Dedifferentiated amniotic fluid mesenchymal stem cell (primary cell): ENCODE results near the gene ABCA3.

Experiments used
- DNase-seq: peaks from one replicate; pipeline ENCODE4 v3.0.0-alpha.2; 2016; ENCODE audit errors: extremely low spot score

ABCA3 gene

GRCh38 chr16:2357331-2357730 lies 16.8 kb upstream of the ABCA3 start:
- DNase-seq, result no peak

- no peak for DNase-seq
Measured at GRCh38 chr16:2350500-2350899, 10.0 kb upstream of the ABCA3 start.

- no peak for DNase-seq
Measured at GRCh38 chr16:2343211-2343610, 2.7 kb upstream of the ABCA3 start.

GRCh38 chr16:2341456-2342447 lies 1.2 kb upstream of the ABCA3 start:
- DNase-seq, result no peak

- DNase-seq, result no peak
Measured at GRCh38 chr16:2339521-2340484, 725 bp downstream of the ABCA3 start.

GRCh38 chr16:2337431-2338296 lies 2.9 kb downstream of the ABCA3 start:
- no peak for DNase-seq

- DNase-seq, result no peak
Measured at GRCh38 chr16:2335286-2335895, 5.1 kb downstream of the ABCA3 start.

GRCh38 chr16:2333772-2334379 lies 6.7 kb downstream of the ABCA3 start:
- no peak for DNase-seq

GRCh38 chr16:2333231-2333630 lies 7.3 kb downstream of the ABCA3 start:
- no peak for DNase-seq

GRCh38 chr16:2331931-2332267 lies 8.6 kb downstream of the ABCA3 start:
- DNase-seq, result no peak

- DNase-seq, result no peak
Measured at GRCh38 chr16:2331199-2331930, 9.2 kb downstream of the ABCA3 start.

GRCh38 chr16:2329532-2329931 lies 11.0 kb downstream of the ABCA3 start:
- DNase-seq, result no peak

- no peak for DNase-seq
Measured at GRCh38 chr16:2328428-2328827, 12.1 kb downstream of the ABCA3 start.

- no peak for DNase-seq
Measured at GRCh38 chr16:2326191-2326590, 14.3 kb downstream of the ABCA3 start.

- DNase-seq, result no peak
Measured at GRCh38 chr16:2325791-2326190, 14.7 kb downstream of the ABCA3 start.

- no peak for DNase-seq
Measured at GRCh38 chr16:2325181-2325580, 15.3 kb downstream of the ABCA3 start.

- DNase-seq, result no peak
Measured at GRCh38 chr16:2324296-2324859, 16.1 kb downstream of the ABCA3 start.

- DNase-seq, result no peak
Measured at GRCh38 chr16:2323701-2324100, 16.8 kb downstream of the ABCA3 start.

GRCh38 chr16:2319606-2320005 lies 20.9 kb downstream of the ABCA3 start:
- DNase-seq, result no peak
